Measurements from ENCODE around the gene SECISBP2L. TPM values are rescaled to one million over a fixed set of nuclear protein-coding genes. Genes with fewer than 3 reads are reported as not detected.

The SECISBP2L gene
- total and polyA plus RNA-seq, 9 of the 15 experiments (the other 6 are each of a cell fraction or from before 2014, with no cell fraction given), result 0.55 to 14.1 (median 10.4) TPM

DNA sequence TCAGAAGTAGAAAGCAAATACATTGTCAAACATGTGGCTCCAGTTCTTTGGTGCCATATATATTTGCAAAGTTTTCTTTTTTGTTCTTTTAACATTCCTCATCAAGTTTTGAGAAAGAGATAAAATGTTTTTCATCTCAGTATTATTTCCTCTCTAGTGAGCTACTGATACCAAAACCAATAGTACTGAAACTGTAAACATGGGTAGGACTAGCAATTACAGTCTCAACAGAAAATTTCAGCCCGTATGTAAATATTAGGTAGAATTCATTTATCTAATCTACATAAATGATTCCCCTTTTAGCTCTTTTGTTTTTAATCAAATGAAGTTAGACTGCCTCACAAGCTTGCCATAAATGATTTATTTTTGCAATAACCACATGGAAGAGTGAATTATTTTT lies 21.4 kb downstream of the SECISBP2L start:
- intact Hi-C loops (cut with micrococcal nuclease), result no loop called here

DNA sequence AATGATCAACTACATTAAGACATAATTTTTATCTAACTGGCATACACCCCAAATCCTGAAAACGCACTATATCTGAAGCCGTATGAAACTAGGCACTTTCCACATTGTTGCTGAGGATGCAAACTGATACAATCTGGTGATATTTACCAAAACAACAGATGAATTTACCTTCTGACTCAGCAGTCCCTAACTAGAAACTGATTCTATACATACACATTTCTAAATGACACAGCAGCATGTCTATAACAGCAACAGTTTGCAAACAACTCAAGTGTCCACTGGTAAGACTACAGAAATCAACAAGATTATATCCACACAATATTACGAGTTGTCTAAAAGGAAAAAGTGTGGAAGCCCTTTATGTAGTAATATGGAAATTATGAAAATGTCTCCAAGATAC lies 22.9 kb downstream of the SECISBP2L start:
- H3K4me2 ChIP-seq (ENCODE audit: insufficient read depth, low read length), result no peak overlapping the region
- no peaks in the 10 kb centered on the region for H3K27me3 ChIP-seq (ENCODE audit: control insufficient read depth in 2 of 2, insufficient read depth in 2 of 2, low read length in 2 of 2)
- no peak overlapping the region for H3K9ac ChIP-seq (ENCODE audit: insufficient read depth in 1 of 2, low read depth in 2 of 2, low read length in 2 of 2)
- H4K20me1 ChIP-seq (replicated peaks; ENCODE audit: control insufficient read depth, insufficient read depth, low read length), result no peaks in the 10 kb centered on the region
- peaks cover 13% of the 10 kb centered on the region; the same call in 1 of the 3 replicates for H3K36me3 ChIP-seq (ENCODE audit: control insufficient read depth, insufficient read depth, low read length)
- H3K9me1 ChIP-seq (ENCODE audit: control insufficient read depth, insufficient read depth, low read length), result no peaks in the 10 kb centered on the region
- intact Hi-C loops (cut with micrococcal nuclease), result no loop called here
- no peaks in the 10 kb centered on the region for H3K4me1 ChIP-seq (replicated peaks in 1 of 2; ENCODE audit: control insufficient read depth in 2 of 2, insufficient read depth in 2 of 2, low read length in 2 of 2)
- DNase-seq (ENCODE audit: extremely low read depth in 1 of 4, low spot score in 3 of 4) (no peak), FAIRE-seq (peak; percentile 46), ATAC-seq (no peak)
- in situ Hi-C loops (cut with MboI), result no loop called here
- H3K79me2 ChIP-seq (ENCODE audit: control insufficient read depth, insufficient read depth, low read length), result no peaks in the 10 kb centered on the region
- CTCF ChIA-PET (ENCODE audit: low intra/inter-chr PET ratio), result no interaction called here
- BruUV-seq (replicated peaks), result no TSS peak
- no peak overlapping the region for H3K27ac ChIP-seq (ENCODE audit: extremely low read depth, low read depth, low read length)
- no peak overlapping the region for H3K4me3 ChIP-seq
- H2AFZ ChIP-seq (ENCODE audit: low read depth, low read length), result no peak overlapping the region
- no peaks in the 10 kb centered on the region; the same call in 1 of the 2 replicates for H3K9me3 ChIP-seq (replicated peaks; ENCODE audit: control insufficient read depth, insufficient read depth, low read depth, low read length)
- 64% methylated on average over 3 of the region's 3 CpGs for WGBS (ENCODE audit: insufficient coverage, low coverage, missing lambda C conversion rate)
- POLR2A ChIA-PET, result interaction anchor here (0.7 kb wide), 1 partner anchor 13 kb away, joined by 3 read pairs; no protein-coding TSS in a partner anchor
- TF ChIP-seq PPARD (CRISPR knock-in tag; IDR thresholded peaks at IDR 0.05) (no peak), MAFK (IDR thresholded peaks at IDR 0.05; ENCODE audit: low read length) (peak; percentile 37; the same call in 1 of the 2 replicates), HBP1 (CRISPR knock-in tag; IDR thresholded peaks at IDR 0.05) (no peak), ZSCAN29 (IDR thresholded peaks at IDR 0.05) (no peak), TBP (optimal IDR thresholded peaks at IDR 0.05; ENCODE audit: low read depth, low read length) (no peak), TOE1 (IDR thresholded peaks at IDR 0.05; ENCODE audit: borderline replicate concordance) (no peak), TOE1 (CRISPR knock-in tag; IDR thresholded peaks at IDR 0.05; ENCODE audit: borderline replicate concordance, low read depth) (no peak), ETV1 (tag; conservative IDR thresholded peaks at IDR 0.05; ENCODE audit: low read depth) (no peak), MAFG (tag; conservative IDR thresholded peaks at IDR 0.05) (0 out of 2 replicates have a peak, but pooled peaks have one; percentile 23), YY1 (IDR thresholded peaks at IDR 0.05; ENCODE audit: borderline replicate concordance in 1 of 3, control insufficient read depth in 1 of 3, extremely low read depth in 1 of 3, insufficient read depth in 3 of 3, insufficient read length in 1 of 3, insufficient replicate concordance in 2 of 3, low read depth in 1 of 3, low read length in 2 of 3) (no peak), CEBPB (tag; IDR thresholded peaks at IDR 0.05) (no peak)
- TF ChIP-seq, protein P1, sequence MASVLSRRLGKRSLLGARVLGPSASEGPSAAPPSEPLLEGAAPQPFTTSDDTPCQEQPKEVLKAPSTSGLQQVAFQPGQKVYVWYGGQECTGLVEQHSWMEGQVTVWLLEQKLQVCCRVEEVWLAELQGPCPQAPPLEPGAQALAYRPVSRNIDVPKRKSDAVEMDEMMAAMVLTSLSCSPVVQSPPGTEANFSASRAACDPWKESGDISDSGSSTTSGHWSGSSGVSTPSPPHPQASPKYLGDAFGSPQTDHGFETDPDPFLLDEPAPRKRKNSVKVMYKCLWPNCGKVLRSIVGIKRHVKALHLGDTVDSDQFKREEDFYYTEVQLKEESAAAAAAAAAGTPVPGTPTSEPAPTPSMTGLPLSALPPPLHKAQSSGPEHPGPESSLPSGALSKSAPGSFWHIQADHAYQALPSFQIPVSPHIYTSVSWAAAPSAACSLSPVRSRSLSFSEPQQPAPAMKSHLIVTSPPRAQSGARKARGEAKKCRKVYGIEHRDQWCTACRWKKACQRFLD (CRISPR knock-in tag; IDR thresholded peaks at IDR 0.05), result no peak

More for the DNA sequence above, 21.4 kb downstream of the SECISBP2L start:
- no peaks in the 10 kb centered on the region for H4K20me1 ChIP-seq (replicated peaks; ENCODE audit: control insufficient read depth, insufficient read depth, low read length)
- H3K36me3 ChIP-seq (ENCODE audit: control insufficient read depth, insufficient read depth, low read length), result peaks cover 16% of the 10 kb centered on the region; the same call in 1 of the 3 replicates
- no TSS peak for BruUV-seq (replicated peaks)
- FAIRE-seq (no peak), ATAC-seq (no peak), DNase-seq (ENCODE audit: extremely low read depth in 1 of 4, low spot score in 3 of 4) (no peak)
- H2AFZ ChIP-seq (ENCODE audit: low read depth, low read length), result no peak overlapping the region
- H3K27ac ChIP-seq (ENCODE audit: extremely low read depth, low read depth, low read length), result no peak overlapping the region
- CTCF ChIA-PET (ENCODE audit: low intra/inter-chr PET ratio), result no interaction called here
- no peaks in the 10 kb centered on the region; the same call in 1 of the 2 replicates for H3K9me3 ChIP-seq (replicated peaks; ENCODE audit: control insufficient read depth, insufficient read depth, low read depth, low read length)
- H3K9me1 ChIP-seq (ENCODE audit: control insufficient read depth, insufficient read depth, low read length), result no peaks in the 10 kb centered on the region
- 80% methylated on average over 1 of the region's 1 CpG for WGBS (ENCODE audit: insufficient coverage, low coverage, missing lambda C conversion rate)
- POLR2A ChIA-PET, result no interaction called here
- no peak for TF ChIP-seq CCNT2 (IDR thresholded peaks at IDR 0.05; ENCODE audit: borderline replicate concordance, extremely low read depth, insufficient read length, low read depth, low read length)
- no peak overlapping the region for H3K4me2 ChIP-seq (ENCODE audit: insufficient read depth, low read length)
- no peaks in the 10 kb centered on the region for H3K27me3 ChIP-seq (ENCODE audit: control insufficient read depth in 2 of 2, insufficient read depth in 2 of 2, low read length in 2 of 2)
- no peak overlapping the region for H3K9ac ChIP-seq (ENCODE audit: insufficient read depth in 1 of 2, low read depth in 2 of 2, low read length in 2 of 2)
- no peaks in the 10 kb centered on the region for H3K4me1 ChIP-seq (replicated peaks in 1 of 2; ENCODE audit: control insufficient read depth in 2 of 2, insufficient read depth in 2 of 2, low read length in 2 of 2)
- no peak overlapping the region for H3K4me3 ChIP-seq
- in situ Hi-C loops (cut with MboI), result no loop called here
- no peaks in the 10 kb centered on the region for H3K79me2 ChIP-seq (ENCODE audit: control insufficient read depth, insufficient read depth, low read length)
